Testis (tissue), 2 donors: Measurements from ENCODE around the gene PSTPIP1.

ENCODE experiments used
- POLR2A ChIP-seq: fragments of 450-650 bp; IDR thresholded peaks from one replicate; pipeline ENCODE4 v1.6.1; 2017; ENCODE audit warnings: antibody characterized with exemption, mild to moderate bottlenecking, moderate library complexity
- TF ChIP-seq, protein P1 (sequence below), 3 experiments: fragments of 450-650 bp in 2 of 3; fragments of 200-600 bp in 1 of 3; sonication (generic) in 1 of 3; IDR thresholded peaks; one replicate each; pipeline ENCODE4 v1.5.1; 2016 to 2019; ENCODE audit warnings: antibody characterized with exemption in 3 of 3, mild to moderate bottlenecking in 2 of 3, moderate library complexity in 1 of 3

DNA sequence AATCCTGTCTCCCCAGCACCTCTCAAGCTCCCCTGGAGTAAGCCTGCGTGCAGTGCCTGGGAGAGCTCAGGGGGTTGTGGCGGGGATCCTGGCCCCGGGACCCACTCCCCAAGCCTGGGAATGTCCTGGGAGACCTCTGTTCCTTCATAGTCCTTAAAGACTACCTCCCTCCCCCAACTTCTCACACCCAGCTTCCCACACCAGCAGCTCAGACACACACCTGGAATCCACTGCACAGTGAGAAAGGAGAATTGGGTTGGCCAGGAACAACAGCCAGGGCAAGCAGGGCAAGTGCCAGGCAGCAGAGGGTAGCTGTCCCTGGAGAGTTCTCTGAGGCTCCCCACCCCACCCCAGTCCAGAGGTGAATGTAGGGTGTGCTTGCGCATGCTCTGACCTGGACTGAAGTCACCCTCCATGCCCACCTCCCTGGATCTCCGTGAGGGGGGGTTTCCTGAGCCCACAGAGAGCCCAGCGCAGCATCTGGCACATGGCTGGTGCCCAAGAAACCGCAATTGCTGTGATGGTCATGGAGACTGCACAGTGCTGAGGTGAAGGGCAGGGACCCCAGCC, 22.2 kb downstream of the PSTPIP1 start:
- TF ChIP-seq POLR2A, result no peak
- TF ChIP-seq, protein P1, sequence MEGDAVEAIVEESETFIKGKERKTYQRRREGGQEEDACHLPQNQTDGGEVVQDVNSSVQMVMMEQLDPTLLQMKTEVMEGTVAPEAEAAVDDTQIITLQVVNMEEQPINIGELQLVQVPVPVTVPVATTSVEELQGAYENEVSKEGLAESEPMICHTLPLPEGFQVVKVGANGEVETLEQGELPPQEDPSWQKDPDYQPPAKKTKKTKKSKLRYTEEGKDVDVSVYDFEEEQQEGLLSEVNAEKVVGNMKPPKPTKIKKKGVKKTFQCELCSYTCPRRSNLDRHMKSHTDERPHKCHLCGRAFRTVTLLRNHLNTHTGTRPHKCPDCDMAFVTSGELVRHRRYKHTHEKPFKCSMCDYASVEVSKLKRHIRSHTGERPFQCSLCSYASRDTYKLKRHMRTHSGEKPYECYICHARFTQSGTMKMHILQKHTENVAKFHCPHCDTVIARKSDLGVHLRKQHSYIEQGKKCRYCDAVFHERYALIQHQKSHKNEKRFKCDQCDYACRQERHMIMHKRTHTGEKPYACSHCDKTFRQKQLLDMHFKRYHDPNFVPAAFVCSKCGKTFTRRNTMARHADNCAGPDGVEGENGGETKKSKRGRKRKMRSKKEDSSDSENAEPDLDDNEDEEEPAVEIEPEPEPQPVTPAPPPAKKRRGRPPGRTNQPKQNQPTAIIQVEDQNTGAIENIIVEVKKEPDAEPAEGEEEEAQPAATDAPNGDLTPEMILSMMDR (IDR thresholded peaks at IDR 0.05), result no peak
